Thoracic aorta (tissue), 2 donors: ENCODE measurements around the gene IGFLR1. TPM values are rescaled to one million over a fixed set of nuclear protein-coding genes. Genes with fewer than 3 reads are reported as not detected.

Experiments
- ATAC-seq: fragments of 150-250 bp; one replicate; pipeline ENCODE4 v1.8.0; 2017; ENCODE audit warnings: low read depth; ENCODE audit not compliant: insufficient number of reproducible peaks, low FRiP score
- DNase-seq: peaks from one replicate; pipeline ENCODE4 v3.0.0-alpha.2; 2020; ENCODE audit warnings: low spot score
- H3K27ac ChIP-seq, 2 donors: fragments of 200-600 bp; sonication (generic); 1 replicate in 1 of 2; 2 replicates in 1 of 2; pipeline ENCODE4 v1.5.1; 2016; ENCODE audit warnings: mild to moderate bottlenecking in 2 of 2, moderate library complexity in 2 of 2
- H3K27me3 ChIP-seq: fragments of 200-600 bp; sonication (generic); replicated peaks from 2 replicates; pipeline ENCODE4 v1.6.0; 2016; ENCODE audit warnings: mild to moderate bottlenecking; ENCODE audit not compliant: insufficient read depth
- H3K36me3 ChIP-seq: fragments of 200-600 bp; sonication (generic); one replicate; pipeline ENCODE4 v1.5.1; 2016
- H3K4me1 ChIP-seq, 2 donors: fragments of 200-600 bp; sonication (generic); 1 replicate in 1 of 2; 2 replicates in 1 of 2; pipeline versions ENCODE4 v1.5.1 to v1.6.0; 2016; ENCODE audit warnings: low read depth in 2 of 2, mild to moderate bottlenecking in 1 of 2; ENCODE audit not compliant: control insufficient read depth in 1 of 2
- H3K4me3 ChIP-seq: fragments of 200-600 bp; sonication (generic); 2 replicates; pipeline ENCODE4 v1.5.1; 2016; ENCODE audit warnings: mild to moderate bottlenecking
- H3K9me3 ChIP-seq: fragments of 200-600 bp; sonication (generic); 2 replicates; pipeline ENCODE4 v1.5.1; 2016
- CTCF ChIP-seq: fragments of 200-600 bp; sonication (generic); IDR thresholded peaks from one replicate; pipeline ENCODE4 v1.5.1; 2019; ENCODE audit warnings: antibody characterized with exemption
- total RNA-seq, 2 donors: library from RNA; depleted of rRNA; stranded (reverse); fragments of >200 nt; gene quantifications; one replicate each; pipeline versions ENCODE4 v1.1.0 to v1.2.3, GENCODE V29; 2016

The IGFLR1 gene
- total RNA-seq, 2 donors from 2014 or later: 6.9 to 13.1 TPM

GRCh38 chr19:35720163-35720524, 22.1 kb downstream of the IGFLR1 start:
- Histone ChIP-seq H3K27me3 (no peaks in the 10 kb centered on the region), H3K27ac (no peak overlapping the region), H3K36me3 (peaks cover 45% of the 10 kb centered on the region), H3K4me3 (no peak overlapping the region), H3K9me3 (no peaks in the 10 kb centered on the region), H3K4me1 (peaks cover 16 to 26% of the 10 kb centered on the region in 2 donors)
- DNase-seq (no peak), ATAC-seq (no peak)
- no peak for TF ChIP-seq CTCF

GRCh38 chr19:35719402-35720162, 22.7 kb downstream of the IGFLR1 start:
- H3K9me3 ChIP-seq: no peaks in the 10 kb centered on the region
- no peak overlapping the region for H3K27ac ChIP-seq
- peak overlapping the region; percentile 80 for H3K4me3 ChIP-seq
- no peaks in the 10 kb centered on the region for H3K27me3 ChIP-seq
- ATAC-seq: no peak
- H3K4me1 ChIP-seq: peaks cover 16 to 26% of the 10 kb centered on the region in 2 donors
- peaks cover 39% of the 10 kb centered on the region for H3K36me3 ChIP-seq
- no peak for DNase-seq
- no peak for TF ChIP-seq CTCF

- H3K36me3 ChIP-seq: peaks cover 28% of the 10 kb centered on the region
- peak overlapping the region; percentile 80 for H3K4me3 ChIP-seq
- TF ChIP-seq CTCF: no peak
- no peaks in the 10 kb centered on the region for H3K9me3 ChIP-seq
- H3K27me3 ChIP-seq: no peaks in the 10 kb centered on the region
- H3K27ac ChIP-seq: peak overlapping the region; percentile 59 to 71
- DNase-seq: no peak
- H3K4me1 ChIP-seq: peaks cover 16 to 26% of the 10 kb centered on the region in 2 donors
- ATAC-seq: no peak
Measured at GRCh38 chr19:35718345-35719041, 23.8 kb downstream of the IGFLR1 start.

DNA sequence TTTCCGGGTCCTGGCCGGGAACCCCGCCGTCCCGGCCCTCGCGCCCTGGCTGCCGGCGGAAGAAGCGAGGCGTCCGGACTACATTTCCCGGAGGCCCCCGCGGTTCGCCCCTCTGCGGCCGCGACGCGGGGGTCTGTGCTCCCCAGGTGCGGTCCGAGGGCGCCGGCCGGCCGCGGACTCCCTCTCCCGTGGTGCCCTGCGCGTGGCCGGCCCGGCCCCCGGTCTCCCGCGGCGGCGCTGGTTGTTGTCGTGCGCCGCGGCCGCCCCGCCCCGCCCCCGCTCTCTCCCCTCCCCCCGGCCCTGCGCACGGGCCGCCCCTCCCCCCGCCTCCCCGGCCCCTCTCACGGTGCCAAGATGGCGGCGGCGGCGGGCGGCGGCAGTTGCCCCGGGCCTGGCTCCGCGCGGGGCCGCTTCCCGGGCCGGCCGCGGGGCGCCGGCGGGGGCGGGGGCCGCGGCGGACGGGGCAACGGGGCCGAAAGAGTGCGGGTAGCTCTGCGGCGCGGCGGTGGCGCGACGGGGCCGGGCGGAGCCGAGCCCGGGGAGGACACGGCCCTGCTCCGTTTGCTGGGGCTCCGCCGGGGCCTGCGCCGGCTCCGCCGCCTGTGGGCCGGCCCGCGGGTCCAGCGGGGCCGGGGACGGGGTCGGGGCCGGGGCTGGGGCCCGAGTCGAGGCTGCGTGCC, 24.4 kb downstream of the IGFLR1 start, which contains the start of gene KMT2B:
KMT2B (plus strand) TSS at position 339 of the 680 bp plus-strand sequence; CDS start at position 355, 16 bp downstream.
- ATAC-seq: peak; percentile 58
- Histone ChIP-seq H3K27me3 (no peaks in the 10 kb centered on the region), H3K4me1 (peaks cover 16 to 26% of the 10 kb centered on the region in 2 donors), H3K27ac (peak within 1 kb of the TSS; percentile 71 to 74), H3K36me3 (peaks cover 21% of the 10 kb centered on the region), H3K9me3 (no peaks in the 10 kb centered on the region), H3K4me3 (peak within 1 kb of the TSS; percentile 82)
- no peak for DNase-seq
- TF ChIP-seq CTCF: no peak
